ENCODE measurements around the gene FAM89A.
A peak's percentile ranks its signal among the peaks of the same experiment; 100 is the strongest.
"Not testable (repeated sequence)": the region's sequence is repeated elsewhere in the genome, so short reads cannot be mapped to it uniquely, and the experiment has no call there.

FAM89A gene

DNA sequence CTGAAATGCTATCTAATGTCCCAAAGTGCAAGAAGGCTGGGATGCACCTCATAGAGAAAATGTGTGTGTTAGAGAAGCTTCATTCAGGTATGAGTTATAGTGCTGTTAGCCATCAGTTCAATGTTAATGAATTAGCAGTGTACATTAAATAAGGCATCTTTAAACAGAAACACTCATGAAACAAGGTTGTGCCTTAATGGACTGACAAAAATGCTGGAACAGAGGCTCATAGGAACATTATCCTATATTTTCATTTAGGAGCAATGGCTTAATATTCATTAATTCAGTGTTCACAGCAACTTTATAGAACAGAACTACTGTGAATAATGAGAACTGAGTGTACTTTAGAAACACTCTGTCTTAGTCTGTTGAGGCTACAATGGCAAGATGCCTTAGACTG, 15.2 kb upstream of the FAM89A start:
- no peak for DNase-seq (ENCODE audit: low spot score)

DNA sequence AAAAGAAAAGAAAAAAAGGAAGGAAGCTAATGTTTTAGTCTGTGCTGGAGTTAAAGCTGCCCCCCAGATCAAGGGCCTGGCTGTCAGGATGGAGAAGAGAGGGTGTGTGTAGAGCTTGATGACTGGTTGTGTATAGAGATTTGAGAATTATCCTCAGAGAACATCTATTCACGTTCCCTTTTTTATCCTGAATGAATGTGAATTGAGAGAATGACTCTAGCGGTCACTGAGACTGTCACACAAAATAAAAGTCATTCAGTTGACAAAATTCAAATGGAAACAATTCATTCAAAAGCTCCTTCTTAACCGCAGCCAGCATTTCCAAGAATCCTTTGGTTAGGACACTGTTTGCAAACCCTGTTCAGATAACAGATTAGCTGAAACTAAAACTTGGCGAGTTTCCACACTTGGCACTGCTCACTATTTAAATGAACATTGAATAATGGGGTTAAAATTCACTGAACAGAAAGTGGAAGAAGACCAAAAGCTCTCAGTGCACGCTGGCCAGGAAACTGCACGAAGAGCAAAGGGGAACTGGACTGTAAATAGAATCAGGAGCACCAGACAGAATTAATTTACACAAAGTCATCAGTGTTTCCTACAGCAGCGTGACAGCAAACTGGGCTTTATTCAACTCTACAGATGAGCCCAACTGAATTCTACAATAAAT, 13.6 kb upstream of the FAM89A start:
- DNase-seq (ENCODE audit: low spot score), result peak; percentile 15

DNA sequence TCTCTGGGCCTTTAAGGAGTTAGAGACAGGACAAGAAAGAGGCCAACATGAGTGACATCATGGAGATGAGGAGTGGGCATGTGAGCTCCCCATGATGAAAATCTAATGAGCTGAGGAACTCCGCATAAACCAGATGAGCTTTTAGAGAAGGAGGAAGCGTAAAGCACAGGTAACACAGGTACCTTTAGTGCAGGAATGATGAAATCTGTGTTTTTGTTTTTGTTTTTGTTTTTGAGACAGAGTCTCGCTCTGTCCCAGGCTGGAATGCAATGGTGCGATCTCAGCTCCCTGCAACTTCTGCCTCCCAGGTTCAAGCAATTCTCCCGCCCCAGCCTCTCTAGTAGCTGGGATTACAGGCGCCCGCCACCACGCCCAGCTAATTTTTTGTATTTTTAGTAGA, 12.7 kb upstream of the FAM89A start:
- DNase-seq (ENCODE audit: low spot score), result no peak

DNA sequence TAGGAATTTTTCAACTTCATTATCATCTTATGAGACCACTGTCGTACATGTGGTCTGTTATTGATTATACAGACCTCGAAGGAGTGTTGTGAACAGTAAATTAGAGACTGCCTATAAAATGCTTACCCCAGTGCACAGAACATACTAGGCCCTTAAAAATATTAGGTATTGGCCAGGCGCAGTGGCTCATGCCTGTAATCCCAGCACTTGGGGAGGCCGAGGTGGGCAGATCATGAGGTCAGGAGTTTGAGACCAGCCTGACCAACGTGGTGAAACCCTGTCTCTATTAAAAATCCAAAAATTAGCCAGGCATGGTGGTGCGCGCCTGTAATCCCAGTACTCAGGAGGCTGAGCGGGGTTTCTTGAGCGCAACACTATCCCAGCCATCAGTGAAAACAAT, 10.9 kb upstream of the FAM89A start:
- DNase-seq (ENCODE audit: low spot score), result not testable (repeated sequence)

DNA sequence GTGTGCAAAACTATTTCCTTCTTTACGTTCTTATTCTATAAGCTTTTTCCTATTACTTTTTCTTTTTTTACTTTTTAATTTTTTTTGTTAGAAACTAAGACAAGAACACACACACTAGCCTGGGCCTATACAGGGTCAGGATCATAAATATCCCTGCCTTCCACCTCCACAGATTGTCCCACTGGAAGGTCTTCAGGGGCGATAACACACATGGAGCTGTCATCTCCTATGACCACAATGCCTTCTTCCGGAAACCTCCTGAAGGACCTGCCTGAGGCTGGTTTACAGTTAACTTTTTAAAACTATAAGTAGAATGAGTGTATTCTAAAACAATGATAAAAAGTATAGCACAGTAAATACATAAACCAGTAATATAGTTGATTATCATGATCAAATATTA, 10.3 kb upstream of the FAM89A start:
- no peak for DNase-seq (ENCODE audit: low spot score)

DNA sequence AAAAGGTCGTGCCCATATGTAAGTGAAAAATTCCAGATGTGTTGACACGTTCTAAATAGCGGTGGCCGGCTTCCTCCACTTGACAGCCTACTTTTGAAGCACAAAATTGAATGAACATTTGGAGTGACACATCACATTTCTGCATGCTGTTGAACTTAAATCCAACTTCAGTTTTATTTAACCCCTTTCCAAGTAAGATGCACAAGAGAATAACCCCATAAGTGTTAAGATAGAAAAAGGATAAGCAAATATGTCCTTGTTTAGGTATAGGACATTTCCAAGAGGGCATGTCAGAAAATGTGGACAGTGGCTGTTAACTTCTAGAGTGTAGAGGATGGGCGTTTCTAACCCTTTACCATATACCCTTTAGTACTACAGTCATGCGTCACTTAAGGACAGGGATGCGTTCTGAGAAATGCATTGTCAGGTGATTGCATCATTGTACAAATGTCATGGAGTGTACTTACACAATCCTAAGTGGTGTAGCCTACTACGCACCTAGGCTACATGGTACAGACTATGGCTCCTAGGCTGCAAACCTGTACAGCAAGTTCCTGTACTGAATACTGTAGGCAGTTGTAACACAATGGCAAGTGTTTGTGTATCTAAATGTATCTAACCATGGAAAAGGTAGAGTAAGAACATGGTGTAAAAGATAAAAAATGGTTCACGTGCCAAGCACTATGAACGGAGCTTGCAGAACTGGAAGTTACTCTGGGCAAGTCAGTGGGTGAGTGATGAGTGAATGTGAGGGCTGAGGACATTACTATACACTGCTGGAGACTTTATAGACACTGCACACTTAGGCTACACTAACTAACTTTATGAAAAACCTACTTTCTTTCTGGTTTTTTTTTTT, 9.3 kb upstream of the FAM89A start:
- DNase-seq (ENCODE audit: low spot score), result no peak

DNA sequence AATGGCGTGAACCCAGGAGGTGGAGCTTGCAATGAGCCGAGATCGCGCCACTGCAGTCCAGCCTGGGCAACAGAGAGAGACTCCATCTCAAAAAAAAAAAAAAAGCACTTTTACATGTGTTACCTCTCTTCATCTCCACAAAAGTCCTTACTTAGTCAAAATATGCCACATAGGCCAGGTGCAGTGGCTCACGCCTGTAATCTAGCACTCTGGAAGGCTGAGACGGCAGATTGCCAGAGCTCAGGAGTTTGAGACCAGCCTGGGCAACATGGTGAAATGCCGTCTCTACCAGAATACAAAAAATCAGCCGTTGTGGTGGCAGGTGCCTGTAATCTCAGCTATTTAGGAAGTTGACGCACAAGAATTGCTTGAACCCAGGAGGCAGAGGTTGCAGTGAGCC, 8.4 kb upstream of the FAM89A start:
- DNase-seq (ENCODE audit: low spot score), result not testable (repeated sequence)

DNA sequence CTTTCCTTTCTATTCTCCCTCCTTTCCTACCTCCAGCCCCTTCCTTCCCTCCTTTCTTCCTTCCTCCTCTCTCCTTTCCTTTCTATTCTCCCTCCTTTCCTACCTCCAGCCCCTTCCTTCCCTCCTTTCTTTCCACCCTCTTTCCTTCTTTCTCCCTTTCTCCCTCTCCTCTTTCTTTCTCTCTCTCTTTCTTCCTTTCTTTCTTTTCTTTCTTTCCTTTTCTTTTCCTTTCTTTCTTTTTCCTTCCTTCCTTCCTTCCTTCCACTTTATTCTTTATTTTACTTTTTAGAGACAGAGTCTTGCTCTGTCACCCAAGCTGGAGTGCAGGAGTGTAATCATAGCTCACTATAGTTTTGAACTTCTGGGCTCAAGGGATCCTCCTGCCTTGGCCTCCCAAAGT, 7.5 kb upstream of the FAM89A start:
- DNase-seq (ENCODE audit: low spot score), result not testable (repeated sequence)

DNA sequence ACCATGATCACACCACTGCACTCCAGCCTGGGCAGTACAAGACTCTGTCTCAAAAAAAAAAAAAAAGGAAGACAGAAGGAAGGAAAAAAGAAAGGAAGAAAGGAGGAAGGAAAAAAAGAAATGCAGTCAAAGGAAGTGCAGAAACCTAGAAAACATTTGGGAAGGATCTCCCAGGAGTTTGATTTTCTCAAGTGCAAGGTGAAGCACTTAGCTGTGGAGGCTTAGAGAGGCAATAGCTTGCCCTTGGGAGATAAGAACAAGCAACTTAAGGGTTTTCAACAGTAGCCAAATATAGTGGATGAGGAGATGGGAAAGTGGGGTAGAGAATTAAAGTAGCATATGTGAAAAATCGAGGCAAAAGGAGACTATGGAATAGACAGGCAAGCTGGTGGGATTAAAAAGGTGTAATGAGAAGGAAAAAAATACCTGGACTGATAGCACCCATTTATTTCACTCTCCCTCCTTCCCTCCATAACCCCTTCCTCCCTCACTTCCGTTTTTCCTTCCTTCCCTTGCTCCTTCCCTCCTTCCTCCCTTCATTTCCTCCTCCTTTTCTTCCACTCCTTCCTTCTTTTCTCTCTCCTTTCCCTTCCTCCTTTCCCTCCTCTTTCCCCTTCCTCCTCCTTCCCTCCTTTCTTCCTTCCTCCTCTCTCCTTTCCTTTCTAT, 6.8 kb upstream of the FAM89A start:
- no peak for DNase-seq (ENCODE audit: low spot score)

DNA sequence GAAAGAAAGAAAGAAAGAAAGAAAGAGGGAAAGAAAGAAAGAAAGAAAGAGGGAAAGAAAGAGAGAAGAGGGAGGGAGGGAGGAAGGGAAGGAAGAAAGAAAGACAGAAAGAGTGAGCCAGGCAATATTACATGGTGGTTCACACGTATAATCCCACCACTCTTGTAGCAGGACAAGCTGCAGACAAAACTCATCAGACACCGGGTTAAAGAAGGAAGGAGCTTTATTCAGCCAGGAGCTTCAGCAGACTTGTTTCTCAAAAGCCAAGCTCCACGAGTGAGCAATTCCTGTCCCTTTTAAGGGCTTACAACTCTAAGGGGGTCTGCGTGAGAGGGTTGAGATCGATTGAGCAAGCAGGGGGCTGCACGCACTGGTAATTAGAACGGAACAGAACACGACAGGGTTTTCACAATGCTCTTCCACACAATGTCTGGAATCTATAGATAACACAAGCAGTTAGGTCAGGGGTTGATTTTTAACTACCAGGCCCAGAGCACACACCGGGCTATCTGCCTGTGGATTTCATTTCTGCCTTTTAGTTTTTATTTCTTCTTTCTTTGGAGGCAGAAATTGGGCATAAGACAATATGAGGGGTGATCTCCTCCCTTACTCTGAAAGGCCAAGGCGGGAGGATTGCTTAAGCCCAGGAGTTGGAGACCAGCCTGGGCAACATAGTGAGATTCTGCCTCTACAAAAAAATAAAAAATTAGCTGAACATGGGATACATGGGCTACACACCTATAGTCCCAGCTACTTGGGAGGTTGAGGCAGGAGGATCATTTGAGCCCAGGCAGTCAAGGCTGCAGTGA, 6.1 kb upstream of the FAM89A start:
- not testable (repeated sequence) for DNase-seq (ENCODE audit: low spot score)

DNA sequence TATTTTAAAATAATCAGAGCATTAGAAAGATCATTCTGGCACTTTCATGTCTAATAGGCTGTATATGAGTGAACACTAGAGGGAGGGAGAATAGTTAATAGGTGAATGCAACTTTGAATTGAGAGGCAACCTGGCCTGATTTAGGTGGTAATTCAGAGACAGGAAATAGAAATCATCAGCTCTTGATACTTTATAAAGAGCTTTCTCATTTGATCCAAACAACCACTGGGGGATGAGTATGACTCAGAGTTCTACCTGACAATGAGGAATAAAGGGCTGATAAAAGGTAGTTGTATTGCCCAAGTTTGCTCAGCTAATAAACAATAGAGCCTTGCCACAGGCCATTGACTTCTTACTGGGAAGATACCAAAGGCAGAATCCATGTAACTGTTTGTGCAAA, 5.2 kb upstream of the FAM89A start:
- DNase-seq (ENCODE audit: low spot score), result no peak

DNA sequence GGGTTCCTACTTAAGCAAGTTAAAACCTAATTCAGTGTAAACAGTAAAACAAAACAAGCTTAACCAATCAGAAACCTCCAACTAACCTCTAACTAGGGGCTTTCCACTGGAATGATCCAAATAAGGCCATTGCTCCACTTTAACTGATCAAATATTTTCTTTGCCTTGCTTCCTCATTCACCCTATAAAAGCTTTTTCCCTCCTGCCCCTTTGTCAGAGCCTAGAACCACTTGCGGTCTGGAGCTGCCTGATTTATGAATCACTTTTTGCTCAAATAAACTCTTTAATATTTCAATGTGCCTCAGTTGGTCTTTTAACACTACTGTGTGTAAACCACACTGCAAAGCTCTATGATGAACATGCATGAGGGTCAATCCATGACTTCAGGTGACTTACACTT, 4.5 kb upstream of the FAM89A start:
- DNase-seq (ENCODE audit: low spot score), result no peak

DNA sequence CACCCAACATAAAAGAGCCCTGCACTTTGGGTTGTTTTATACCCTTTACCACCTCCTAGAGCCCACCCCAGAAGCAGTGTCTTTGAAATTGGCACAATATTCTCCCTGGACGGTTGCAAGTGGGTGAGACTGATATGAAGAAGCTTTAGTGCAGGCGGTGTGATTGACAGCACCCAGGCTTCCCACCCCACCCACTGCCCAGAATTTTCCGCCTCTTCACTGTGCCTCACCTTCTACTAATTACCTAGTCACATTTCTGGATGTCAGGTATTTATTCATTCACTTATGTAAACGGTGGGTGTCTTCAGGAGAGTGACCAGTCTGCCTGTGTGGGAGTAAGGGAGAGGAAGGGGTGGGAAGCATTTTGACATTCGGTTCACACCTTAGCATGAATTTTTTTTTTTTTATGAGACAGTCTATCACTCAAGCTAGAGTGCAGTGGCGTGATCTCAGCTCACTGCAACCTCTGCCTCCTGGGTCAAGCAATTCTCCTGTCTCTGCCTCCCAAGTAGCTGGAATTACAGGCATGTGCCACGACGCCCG, 1.7 kb upstream of the FAM89A start:
- DNase-seq (ENCODE audit: low spot score), result no peak

DNA sequence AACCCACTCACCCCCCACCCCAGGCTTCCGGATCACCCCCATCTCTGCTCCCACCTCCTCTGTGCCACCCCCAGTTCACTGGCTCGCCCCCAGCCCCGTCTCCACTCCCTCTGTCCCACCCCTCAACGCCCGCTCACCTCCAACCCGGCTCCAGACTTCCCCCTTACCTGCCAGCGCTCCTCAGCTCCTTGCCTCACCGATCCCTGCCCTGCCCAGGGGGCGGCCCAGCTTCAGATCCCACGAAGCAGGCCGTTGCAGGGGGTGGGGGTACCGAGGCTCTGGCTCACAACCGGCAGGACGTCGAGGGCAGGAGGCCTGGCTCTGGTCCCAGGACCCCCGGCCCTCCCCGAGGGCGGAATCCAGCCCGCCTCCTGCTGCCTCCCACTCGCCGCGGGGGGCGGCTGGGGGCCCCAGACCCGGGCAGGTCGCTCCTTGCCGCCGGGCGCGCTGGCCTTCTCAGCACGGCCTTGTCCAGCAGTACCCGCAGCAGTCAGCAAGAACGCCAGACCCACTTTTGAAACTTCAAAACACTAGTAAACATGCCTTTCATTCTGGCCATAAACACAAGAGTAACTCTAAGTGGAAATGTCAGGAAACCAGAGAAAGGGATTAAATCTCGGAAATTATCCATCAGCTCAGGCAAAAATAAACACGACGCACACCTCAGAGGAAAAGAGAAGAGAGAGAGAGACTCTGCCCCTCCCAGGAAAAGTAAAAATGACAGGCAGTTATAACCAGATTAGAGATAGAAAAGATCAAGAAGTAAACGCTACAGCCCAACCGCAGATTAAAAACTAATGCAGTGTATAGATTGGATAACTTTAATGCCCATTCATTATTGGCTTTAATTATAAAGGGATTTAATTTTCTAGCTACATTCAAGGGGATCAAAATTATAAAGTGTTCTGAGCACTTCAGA, 1.0 kb upstream of the FAM89A start:
- DNase-seq (ENCODE audit: low spot score), result no peak

DNA sequence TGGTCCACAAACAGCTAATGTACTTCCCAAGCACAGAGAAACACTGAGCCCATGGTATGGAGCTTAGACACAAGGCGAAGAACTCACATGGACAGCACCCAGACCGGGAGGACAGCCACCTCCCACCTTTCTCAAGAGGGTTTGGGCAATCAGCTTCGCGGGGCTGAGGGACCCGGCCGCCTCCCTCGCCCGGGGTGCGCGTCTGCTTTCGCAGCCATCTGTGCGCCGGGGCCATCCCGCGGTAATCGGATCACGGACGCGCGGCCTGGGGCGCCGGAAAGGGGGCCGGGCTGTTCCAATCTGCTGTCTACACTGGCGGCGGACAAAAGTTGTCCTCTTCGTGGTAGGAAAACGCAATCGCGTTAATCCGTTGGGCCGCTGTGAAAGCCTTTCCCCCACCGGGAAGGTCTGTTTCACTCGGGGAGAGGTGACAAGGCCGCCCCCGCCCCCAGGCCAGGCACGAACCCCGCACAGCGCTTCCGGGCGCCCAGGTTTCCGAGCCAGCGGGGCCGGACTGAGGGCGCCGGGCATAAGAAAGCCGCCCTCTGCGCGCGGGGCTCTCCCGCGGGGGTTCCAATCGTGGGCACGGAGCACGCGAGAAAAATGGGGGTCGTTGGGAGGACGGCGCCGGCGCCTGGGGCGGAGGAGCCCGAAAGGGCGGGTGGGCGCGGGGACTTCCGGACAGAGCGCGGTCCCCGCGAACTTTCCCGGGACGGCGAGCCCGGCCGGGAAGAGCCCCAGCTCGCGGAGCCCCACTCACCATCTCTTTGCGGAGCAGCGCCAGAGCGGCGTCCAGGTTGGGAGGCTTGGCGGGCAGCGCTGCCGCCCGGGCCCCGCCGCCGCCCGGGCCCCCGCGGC, 664 bp downstream of the FAM89A start:
- peak; percentile 56 for DNase-seq (ENCODE audit: low spot score)

DNA sequence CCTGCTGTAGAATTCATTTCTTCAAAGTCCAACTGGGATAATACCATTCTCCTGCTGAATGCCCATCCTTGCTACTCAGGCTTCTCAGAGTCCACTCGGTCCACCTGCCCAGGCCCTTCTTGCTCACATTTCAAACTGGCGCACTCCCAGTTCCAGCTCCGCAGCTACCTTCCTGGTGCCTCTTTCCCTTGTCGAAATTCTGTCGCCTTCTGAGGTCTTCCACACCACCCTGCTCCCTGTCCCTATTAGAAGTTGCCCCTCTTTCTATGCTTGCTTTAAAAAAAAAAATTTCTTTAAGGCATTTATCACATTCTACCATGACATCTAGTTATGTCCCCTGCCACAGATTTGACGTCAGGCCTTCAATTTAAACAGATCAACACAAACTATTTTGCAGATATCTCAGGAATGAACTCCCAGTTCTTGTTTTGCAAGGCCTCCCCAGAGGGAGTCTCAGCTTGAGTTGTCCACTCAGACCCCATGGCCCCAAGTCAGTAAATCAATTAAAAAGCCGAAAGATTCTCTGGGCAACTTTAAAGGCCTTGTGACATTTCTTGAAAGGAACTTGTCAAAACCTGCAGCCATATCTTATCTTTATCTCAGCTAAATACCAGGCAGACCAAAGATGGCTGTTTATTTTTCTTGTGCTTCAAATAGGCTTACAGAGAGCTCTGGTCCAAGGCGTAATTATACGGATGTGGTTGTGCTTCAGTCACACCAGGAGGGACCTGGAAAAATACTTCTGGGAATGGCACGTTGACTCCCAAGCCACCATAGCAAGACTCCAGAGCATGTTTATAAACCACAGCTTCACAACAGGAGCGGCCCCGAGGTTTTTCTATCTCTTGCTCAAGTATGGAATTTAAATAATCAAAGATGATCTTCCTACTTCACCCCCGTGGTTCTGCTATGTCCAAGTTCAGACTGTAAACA, 2.2 kb downstream of the FAM89A start:
- DNase-seq (ENCODE audit: low spot score), result no peak

DNA sequence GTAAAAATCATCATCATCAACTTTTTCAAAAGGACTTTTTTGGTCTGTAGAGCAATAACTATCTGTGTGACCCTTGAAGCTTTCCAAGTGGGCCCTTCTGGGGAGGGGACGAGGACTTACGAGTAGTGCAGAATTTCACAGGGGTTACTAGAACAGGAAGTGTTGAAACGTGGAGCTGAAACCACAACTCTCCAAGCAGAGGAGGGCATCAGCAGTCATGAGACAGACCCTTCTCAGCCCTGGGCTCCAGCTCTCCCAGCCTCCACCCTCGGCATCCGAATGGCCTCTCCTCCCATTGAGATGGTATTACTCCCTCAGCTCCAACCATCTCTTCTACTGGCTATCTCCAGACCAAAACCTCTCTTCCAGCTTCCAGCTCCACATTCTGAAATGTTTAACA, 3.6 kb downstream of the FAM89A start:
- no peak for DNase-seq (ENCODE audit: low spot score)

DNA sequence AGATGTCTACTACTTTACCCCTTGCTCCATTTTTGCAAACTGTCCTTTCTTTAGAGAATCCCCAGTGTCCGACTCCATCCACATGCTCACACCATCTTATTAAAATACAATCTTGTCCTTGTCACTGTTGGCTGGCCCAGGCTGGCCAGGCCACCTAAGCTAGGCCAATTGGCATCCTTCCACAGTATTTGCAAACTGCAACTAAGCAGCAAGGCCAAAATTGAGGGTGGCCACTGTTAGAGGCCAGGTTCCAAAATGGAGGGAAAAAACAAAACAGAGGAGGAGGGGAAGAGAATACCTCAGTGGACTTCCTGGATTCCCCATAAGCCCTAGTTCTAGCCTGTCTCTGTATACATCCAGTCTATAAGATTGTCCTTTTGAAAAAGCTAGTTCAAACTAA, 4.3 kb downstream of the FAM89A start:
- DNase-seq (ENCODE audit: low spot score), result no peak

DNA sequence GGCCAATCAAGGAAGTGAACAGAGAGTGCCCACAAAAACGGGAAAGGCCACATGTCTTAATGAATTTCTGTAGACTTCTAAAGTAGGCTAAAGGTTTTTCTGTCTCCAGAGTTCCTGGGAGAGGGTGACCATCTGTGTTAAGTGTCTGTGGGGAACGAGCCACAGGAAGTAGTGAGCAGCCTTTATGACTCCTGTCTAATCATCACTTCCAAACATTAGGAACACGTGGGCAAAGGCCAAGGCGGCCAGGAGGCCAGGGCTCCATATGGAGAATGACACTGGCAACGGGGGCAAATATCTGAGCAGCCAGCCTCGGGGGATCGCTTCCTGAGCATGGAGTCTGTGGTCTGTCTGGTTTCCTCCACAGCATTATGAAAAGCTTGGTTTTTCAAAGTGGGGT, 7.1 kb downstream of the FAM89A start:
- DNase-seq (ENCODE audit: low spot score), result no peak
